GM12878 (cell line): ENCODE measurements around the gene BATF. TPM values are rescaled to one million over a fixed set of nuclear protein-coding genes. Genes with fewer than 3 reads are reported as not detected.
A peak's percentile ranks its signal among the peaks of the same experiment; 100 is the strongest.

ENCODE experiments used
- ATAC-seq: fragments of 200-7000 bp; cut with Tn5 transposase; 3 replicates; pipeline ENCODE4 v1.9.1; 2020; ENCODE audit warnings: mild to moderate bottlenecking, moderate library complexity
- BruUV-seq: library from RNA; stranded (reverse); fragments of 400-500 nt; replicated peaks from 2 replicates; lab custom pipeline; 2021; lab: Mats Ljungman, UMichigan
- CTCF ChIA-PET: fragments of 300-600 bp; sonication (Branson Sonifier 250); formaldehyde crosslinking; extraction: SDS; loops from one replicate; lab custom pipeline; 2021; ENCODE audit warnings: inconsistent platforms; lab: Yijun Ruan, JAX
- POLR2A ChIA-PET: fragments of 350-600 bp; formaldehyde crosslinking; extraction: SDS; loops from one replicate; lab custom pipeline; 2021; ENCODE audit warnings: inconsistent platforms; lab: Charles Lee
- RAD21 ChIA-PET: fragments of 300-600 bp; sonication (Branson Sonifier 250); formaldehyde crosslinking; loops from one replicate; lab custom pipeline; 2023; ENCODE audit warnings: antibody characterized with exemption; ENCODE audit not compliant: unreplicated experiment; lab: Charles Lee
- SMC1A ChIA-PET: fragments of 300-600 bp; sonication (Branson Sonifier 250); formaldehyde crosslinking; loops from one replicate; lab custom pipeline; 2023; ENCODE audit not compliant: unreplicated experiment, uncharacterized antibody; lab: Charles Lee
- DNase-seq: peaks from one replicate; pipeline ENCODE4 v3.0.0-alpha.2; 2011; ENCODE audit warnings: low read depth, low spot score
- FAIRE-seq: peaks from 3 replicates; lab custom pipeline; 2011; peaks lifted over from hg19 to GRCh38; lab: Jason Lieb, UNC
- H2AFZ ChIP-seq: 2 replicates; pipeline ENCODE4 v1.6.0; 2011; ENCODE audit warnings: low read depth, low read length, control low read depth; ENCODE audit not compliant: control insufficient read depth
- H3K27ac ChIP-seq: 2 replicates; pipeline ENCODE4 v1.5.1; 2011; ENCODE audit warnings: control low read depth; ENCODE audit not compliant: control insufficient read depth, insufficient read depth
- H3K27me3 ChIP-seq, 2 experiments: replicated peaks in 1 of 2; 2 replicates each; pipeline versions ENCODE4 v1.6.0 to v1.6.1; 2011; ENCODE audit warnings: low read length in 1 of 2; ENCODE audit not compliant: control insufficient read depth in 2 of 2, insufficient read depth in 2 of 2
- H3K36me3 ChIP-seq, 2 experiments: 2 replicates each; pipeline ENCODE4 v1.5.1; 2011; ENCODE audit warnings: low read length in 1 of 2; ENCODE audit not compliant: control insufficient read depth in 2 of 2, insufficient read depth in 2 of 2
- H3K4me1 ChIP-seq: 2 replicates; pipeline ENCODE4 v1.6.1; 2011; ENCODE audit warnings: mild to moderate bottlenecking, low read length, moderate library complexity, mixed read lengths; ENCODE audit not compliant: control insufficient read depth, insufficient read depth
- H3K4me2 ChIP-seq: 2 replicates; pipeline ENCODE4 v1.6.0; 2011; ENCODE audit warnings: control low read depth; ENCODE audit not compliant: control insufficient read depth, insufficient read depth
- H3K4me3 ChIP-seq: fragments of 200-600 bp; sonication (generic); 2 replicates; pipeline ENCODE4 v1.5.1; 2016
- H3K79me2 ChIP-seq: 2 replicates; pipeline ENCODE4 v1.6.0; 2011; ENCODE audit warnings: low read length; ENCODE audit not compliant: control insufficient read depth, insufficient read depth
- H3K9ac ChIP-seq: 2 replicates; pipeline ENCODE4 v1.8.0; 2011; ENCODE audit warnings: low read length, control low read depth, mixed read lengths; ENCODE audit not compliant: control insufficient read depth, insufficient read depth
- H3K9me3 ChIP-seq: replicated peaks from 3 replicates; pipeline ENCODE4 v1.5.1; 2011; ENCODE audit warnings: mild to moderate bottlenecking, low read length; ENCODE audit not compliant: control insufficient read depth, insufficient read depth
- H4K20me1 ChIP-seq: 2 replicates; pipeline ENCODE4 v1.6.0; 2011; ENCODE audit not compliant: control insufficient read depth, insufficient read depth
- FOS ChIP-seq: IDR thresholded peaks from 3 replicates; pipeline ENCODE4 v1.6.1; 2011; ENCODE audit warnings: borderline replicate concordance; ENCODE audit not compliant: insufficient read length; ENCODE audit errors: extremely low read depth
- MEF2A ChIP-seq: IDR thresholded peaks from 2 replicates; pipeline ENCODE4 v1.6.1; 2011; ENCODE audit warnings: low read depth, mild to moderate bottlenecking, low read length, moderate library complexity; ENCODE audit not compliant: insufficient read depth
- ZNF384 ChIP-seq: IDR thresholded peaks from 2 replicates; pipeline ENCODE4 v1.6.1; 2012; ENCODE audit warnings: low read depth, mild to moderate bottlenecking, low read length, improper control_type of control experiment, borderline replicate concordance
- ZNF687 ChIP-seq: fragments of 450-650 bp; IDR thresholded peaks from 2 replicates; pipeline ENCODE4 v1.6.1; 2017; ENCODE audit warnings: mild to moderate bottlenecking, moderate library complexity
- WGBS: methylation state at CpG from one replicate; pipeline ENCODE4 v1.1.6; 2016; ENCODE audit warnings: low lambda C conversion rate; ENCODE audit not compliant: insufficient replicate concordance, insufficient coverage; ENCODE audit errors: missing lambda C conversion rate; 5-methylcytosine and 5-hydroxymethylcytosine counted together
- in situ Hi-C: fragments of 300-500 bp; cut with MboI; formaldehyde crosslinking; loops from 9 replicates; pipeline ENCODE4 v1.14.3; 2018; ENCODE audit warnings: mixed read lengths
- intact Hi-C: fragments of 100-400 bp; cut with micrococcal nuclease; formaldehyde crosslinking; loops from one replicate; pipeline ENCODE4 v1.14.2; 2022; ENCODE audit not compliant: unreplicated experiment
- polyA plus RNA-seq, 11 experiments: library from polyadenylated mRNA; depleted of rRNA in 4 of 11; unstranded in 6 of 11; stranded (reverse) in 5 of 11; fragments of >200 nt; fragmentation: Nextera tagmentation in 4 of 11; fragmentation: Illumina TruSeq in 1 of 11; extraction: Ambion mirVana in 4 of 11; extraction: Trizol in 1 of 11; gene quantifications; 1 replicate in 1 of 11; 2 replicates in 10 of 11; pipeline versions ENCODE4 v1.2.1 to v1.2.3, GENCODE V29; 2011 to 2016; ENCODE audit warnings: inconsistent platforms in 2 of 11, missing spikeins in 2 of 11, low read depth in 1 of 11
- total RNA-seq, 4 experiments: library from RNA; depleted of rRNA in 3 of 4; stranded (reverse); fragments of >200 nt in 3 of 4; fragmentation: Illumina TruSeq in 1 of 4; extraction: Trizol in 1 of 4; gene quantifications; 2 replicates each; pipeline versions ENCODE4 v1.2.1 to v1.2.3, GENCODE V29; 2013 to 2021

BATF gene
- total and polyA plus RNA-seq, 10 of the 15 experiments (the other 5 are each of a cell fraction or from before 2014, with no cell fraction given), result 10.0 to 154 (median 103) TPM

- Histone ChIP-seq H3K27me3 (no peaks in the 10 kb centered on the region), H4K20me1 (no peaks in the 10 kb centered on the region), H3K9ac (peak overlapping the region; percentile 66; the same call in 1 of the 2 replicates)
- SMC1A ChIA-PET, result interaction anchor here (0.7 to 12.1 kb wide), 12 partner anchors 14 to 478 kb away, joined by 3 to 487 read pairs (median 8); partner anchors contain the start of gene BATF
- FAIRE-seq (no peak), ATAC-seq (peak; percentile 3; the same call in 2 of the 3 replicates)
- intact Hi-C loops, result loop anchor here (2.0 kb wide), 2 partner anchors 16 to 24 kb away; partner anchors contain the start of gene BATF
- no peak for TF ChIP-seq MEF2A
- TF ChIP-seq ZNF384, result peak; percentile 87
- TF ChIP-seq FOS, result no peak
- no peak for TF ChIP-seq ZNF687
- TF ChIP-seq, all 136 proteins: peak for 1
- WGBS, result 3% methylated on average over 5 of the region's 5 CpGs
- CTCF ChIA-PET, result interaction anchor here (0.8 to 25.9 kb wide), 11 partner anchors 9 to 367 kb away, joined by 3 to 481 read pairs (median 5); partner anchors contain the start of gene BATF
- H2AFZ ChIP-seq, result peak overlapping the region; percentile 62
- in situ Hi-C loops, result loop anchor here (25.0 kb wide), 1 partner anchor 1777 kb away; a partner anchor contains a TSS
- H3K36me3 ChIP-seq, result peaks cover 0 to 34% of the 10 kb centered on the region in 2 experiments
- DNase-seq, result no peak
- H3K4me2 ChIP-seq, result peak overlapping the region; percentile 98
- POLR2A ChIA-PET, result interaction anchor here (0.7 to 6.1 kb wide), 9 partner anchors 11 to 44 kb away, joined by 3 to 262 read pairs (median 4); partner anchors contain the start of gene BATF
- peak overlapping the region; percentile 19; the same call in 1 of the 2 replicates for H3K4me3 ChIP-seq
- H3K79me2 ChIP-seq, result peaks cover 88% of the 10 kb centered on the region
- RAD21 ChIA-PET, result interaction anchor here (0.9 to 15.4 kb wide), 9 partner anchors 10 to 122 kb away, joined by 3 to 419 read pairs (median 30); partner anchors contain the start of genes BATF, ERG28 and TTLL5
- no TSS peak for BruUV-seq
- peak overlapping the region; percentile 96 for H3K27ac ChIP-seq
- no peaks in the 10 kb centered on the region for H3K9me3 ChIP-seq
- peaks cover 64% of the 10 kb centered on the region for H3K4me1 ChIP-seq
These were observed 16.9 kb downstream of the BATF start for GRCh38 chr14:75539162-75539560.
